Measurements from ENCODE around the gene VAPB. TPM values are rescaled to one million over a fixed set of nuclear protein-coding genes. Genes with fewer than 3 reads are reported as not detected.

VAPB gene
- total RNA-seq, 1 experiment from 2014 or later: 65.1 TPM

GRCh38 chr20:58407201-58407873, 18.3 kb downstream of the VAPB start:
- no peak overlapping the region for H2BK12ac ChIP-seq (ENCODE audit: insufficient read length, low read depth, low read length)
- H3K18ac ChIP-seq (ENCODE audit: insufficient read length, low read depth, low read length): no peak overlapping the region
- no peak overlapping the region for H3T11ph ChIP-seq (ENCODE audit: low read length)
- H3K4me3 Mint-ChIP-seq: no peak overlapping the region
- no peaks in the 10 kb centered on the region for H3K27me3 Mint-ChIP-seq (ENCODE audit: low read depth)
- H3K56ac ChIP-seq (ENCODE audit: insufficient read length, low read depth, low read length): no peak overlapping the region
- H2BK20ac ChIP-seq (ENCODE audit: low read depth, low read length, poor library complexity, severe bottlenecking): no peak overlapping the region
- H4K8ac ChIP-seq (replicated peaks; ENCODE audit: insufficient read length, low read depth, low read length): no peak overlapping the region
- peaks cover 26 to 29% of the 10 kb centered on the region in 2 experiments for H3K4me1 Mint-ChIP-seq
- H3K27ac Mint-ChIP-seq: peak overlapping the region in 2 of 3 experiments; percentile 69 to 73; a peak in 3 of 7 replicates
- H3K79me2 ChIP-seq (ENCODE audit: insufficient read depth, low read length): peaks cover 27% of the 10 kb centered on the region
- H4K5ac ChIP-seq (ENCODE audit: insufficient read length, low read depth, low read length): no peak overlapping the region
- DNase-seq: no peak
- no peak overlapping the region for H3K4ac ChIP-seq (ENCODE audit: low read depth, low read length)
- no peak overlapping the region for H2BK120ac ChIP-seq (ENCODE audit: low read depth, low read length, poor library complexity, severe bottlenecking)
- no peak overlapping the region for H2BK5ac ChIP-seq (ENCODE audit: insufficient read length, low read length)
- H4K91ac ChIP-seq (ENCODE audit: insufficient read length, low read depth, low read length): no peak overlapping the region
- no peaks in the 10 kb centered on the region for H3K23me2 ChIP-seq (ENCODE audit: insufficient read length, low read depth, low read length, poor library complexity, severe bottlenecking)
- H3K9me3 Mint-ChIP-seq: peaks cover 0 to 5% of the 10 kb centered on the region in 2 experiments; a peak in 2 of 5 replicates
- H3K27me3 ChIP-seq (ENCODE audit: insufficient read depth, low read length): no peaks in the 10 kb centered on the region
- TF ChIP-seq CTCF (conservative IDR thresholded peaks at IDR 0.05): no peak
- no peaks in the 10 kb centered on the region for H3K79me1 ChIP-seq (ENCODE audit: insufficient read depth, low read depth, low read length, poor library complexity, severe bottlenecking)
- no peak overlapping the region for H2AK5ac ChIP-seq (ENCODE audit: insufficient read length, low read length)
- peaks cover 3 to 5% (median 4%) of the 10 kb centered on the region in 3 experiments; a peak in 5 of 7 replicates for H3K36me3 Mint-ChIP-seq (ENCODE audit: insufficient read depth in 1 of 3, low read depth in 3 of 3)
- H3K4me2 ChIP-seq (ENCODE audit: insufficient read depth, insufficient read length, low read length): no peak overlapping the region
- no peaks in the 10 kb centered on the region for H4K20me1 ChIP-seq (ENCODE audit: control insufficient read depth, insufficient read depth, insufficient read length)
- no peak overlapping the region for H2AFZ ChIP-seq (ENCODE audit: low read length)
- no CpG with 5 or more reads among the region's 4 CpGs for WGBS (ENCODE audit: extremely low coverage, insufficient read length, low lambda C conversion rate)
- no peak overlapping the region for H2BK15ac ChIP-seq (ENCODE audit: low read depth, low read length)
- no peak overlapping the region for H3K9ac ChIP-seq (ENCODE audit: extremely low read depth, insufficient read length, low read length)
- H3K4me1 ChIP-seq (ENCODE audit: insufficient read depth, low read length): peaks cover 7% of the 10 kb centered on the region; the same call in 1 of the 2 replicates
- no peak overlapping the region for H3K23ac ChIP-seq (ENCODE audit: insufficient read length, low read depth, low read length)
- no peak overlapping the region for H3K14ac ChIP-seq (ENCODE audit: insufficient read depth, low read length)
- H3K27ac ChIP-seq (ENCODE audit: insufficient read length, low read depth, low read length): peak overlapping the region; percentile 57
- no peaks in the 10 kb centered on the region for H3K9me3 ChIP-seq (ENCODE audit: control insufficient read depth, low read depth, low read length)
